Loucy (cell line): ENCODE results near the gene PCNX4.

Experiments
- H2AFZ ChIP-seq: fragments of 200-600 bp; sonication (generic); 2 replicates; pipeline ENCODE4 v1.6.0; 2016; ENCODE audit warnings: antibody characterized with exemption, mild to moderate bottlenecking, low read length, moderate library complexity
- H3F3A ChIP-seq: fragments of 200-600 bp; 2 replicates; pipeline ENCODE4 v1.6.0; 2016; ENCODE audit warnings: antibody characterized with exemption, low read depth, mild to moderate bottlenecking
- H3K27me3 ChIP-seq: fragments of 200-600 bp; sonication (generic); 2 replicates; pipeline ENCODE4 v1.6.1; 2014; ENCODE audit warnings: low read length, mild to moderate bottlenecking; ENCODE audit not compliant: insufficient read depth, poor library complexity, severe bottlenecking
- H3K36me3 ChIP-seq: fragments of 200-600 bp; sonication (generic); 2 replicates; pipeline ENCODE4 v1.6.1; 2016; ENCODE audit warnings: low read length; ENCODE audit not compliant: insufficient read depth
- H3K4me1 ChIP-seq: fragments of 200-600 bp; sonication (generic); 2 replicates; pipeline ENCODE4 v1.5.1; 2014; ENCODE audit warnings: low read length, mild to moderate bottlenecking; ENCODE audit not compliant: insufficient read depth, poor library complexity, severe bottlenecking
- H3K4me2 ChIP-seq: fragments of 200-600 bp; sonication (generic); 2 replicates; pipeline ENCODE4 v1.6.0; 2014; ENCODE audit warnings: antibody characterized with exemption, low read length, low read depth, mild to moderate bottlenecking; ENCODE audit not compliant: poor library complexity, severe bottlenecking
- H3K4me3 ChIP-seq: fragments of 200-600 bp; sonication (generic); 2 replicates; pipeline ENCODE4 v1.5.1; 2014; ENCODE audit warnings: low read length, mild to moderate bottlenecking, mixed read lengths; ENCODE audit not compliant: poor library complexity, severe bottlenecking
- H3K79me2 ChIP-seq: fragments of 200-600 bp; sonication (generic); 2 replicates; pipeline ENCODE4 v1.6.1; 2014; ENCODE audit warnings: low read length; ENCODE audit not compliant: insufficient read depth
- H3K9ac ChIP-seq: fragments of 200-600 bp; sonication (generic); 2 replicates; pipeline ENCODE4 v1.6.0; 2014; ENCODE audit warnings: mild to moderate bottlenecking, low read depth, low read length, moderate library complexity; ENCODE audit not compliant: poor library complexity, severe bottlenecking
- H3K9me2 ChIP-seq: fragments of 200-600 bp; sonication (generic); replicated peaks from 2 replicates; pipeline ENCODE4 v1.6.1; 2016; ENCODE audit warnings: low read depth, low read length, mixed read lengths
- H3K9me3 ChIP-seq: fragments of 200-600 bp; sonication (generic); 2 replicates; pipeline ENCODE4 v1.6.1; 2014; ENCODE audit warnings: mild to moderate bottlenecking, antibody characterized with exemption, low read length, low read depth; ENCODE audit not compliant: insufficient read depth
- H4K20me1 ChIP-seq: fragments of 200-600 bp; sonication (generic); 2 replicates; pipeline ENCODE4 v1.6.0; 2014; ENCODE audit warnings: antibody characterized with exemption, low read length, mild to moderate bottlenecking; ENCODE audit not compliant: insufficient read depth, poor library complexity, severe bottlenecking
- EZH2phosphoT487 ChIP-seq: fragments of 200-600 bp; IDR thresholded peaks from 2 replicates; pipeline ENCODE4 v1.6.1; 2018; ENCODE audit warnings: antibody characterized with exemption, mild to moderate bottlenecking, moderate library complexity, borderline replicate concordance
- TF ChIP-seq, protein P1 (sequence below): fragments of 200-600 bp; sonication (generic); conservative IDR thresholded peaks from 2 replicates; pipeline ENCODE4 v1.5.1; 2014; ENCODE audit warnings: mild to moderate bottlenecking, antibody characterized with exemption, low read length

Gene PCNX4

DNA sequence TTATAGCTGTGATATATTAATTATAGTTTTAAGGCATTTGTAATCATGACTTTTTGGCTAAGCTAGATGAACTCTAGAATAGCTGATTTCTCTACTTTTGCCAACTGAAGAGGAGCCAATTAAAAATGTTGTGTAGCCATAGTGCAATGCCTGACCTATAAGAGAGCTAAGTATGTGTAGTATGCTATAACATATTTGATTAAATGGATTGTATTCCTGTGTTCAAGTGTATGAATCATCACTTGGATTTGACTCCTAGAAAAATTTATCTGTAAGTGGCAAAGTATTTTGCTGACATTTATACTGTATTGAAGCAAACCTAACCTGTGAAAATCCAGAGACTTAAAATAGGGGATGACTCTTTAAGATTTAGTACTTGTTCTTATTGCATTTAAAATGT, 34.2 kb downstream of the PCNX4 start:
- no peak for TF ChIP-seq EZH2phosphoT487
- TF ChIP-seq, protein P1, sequence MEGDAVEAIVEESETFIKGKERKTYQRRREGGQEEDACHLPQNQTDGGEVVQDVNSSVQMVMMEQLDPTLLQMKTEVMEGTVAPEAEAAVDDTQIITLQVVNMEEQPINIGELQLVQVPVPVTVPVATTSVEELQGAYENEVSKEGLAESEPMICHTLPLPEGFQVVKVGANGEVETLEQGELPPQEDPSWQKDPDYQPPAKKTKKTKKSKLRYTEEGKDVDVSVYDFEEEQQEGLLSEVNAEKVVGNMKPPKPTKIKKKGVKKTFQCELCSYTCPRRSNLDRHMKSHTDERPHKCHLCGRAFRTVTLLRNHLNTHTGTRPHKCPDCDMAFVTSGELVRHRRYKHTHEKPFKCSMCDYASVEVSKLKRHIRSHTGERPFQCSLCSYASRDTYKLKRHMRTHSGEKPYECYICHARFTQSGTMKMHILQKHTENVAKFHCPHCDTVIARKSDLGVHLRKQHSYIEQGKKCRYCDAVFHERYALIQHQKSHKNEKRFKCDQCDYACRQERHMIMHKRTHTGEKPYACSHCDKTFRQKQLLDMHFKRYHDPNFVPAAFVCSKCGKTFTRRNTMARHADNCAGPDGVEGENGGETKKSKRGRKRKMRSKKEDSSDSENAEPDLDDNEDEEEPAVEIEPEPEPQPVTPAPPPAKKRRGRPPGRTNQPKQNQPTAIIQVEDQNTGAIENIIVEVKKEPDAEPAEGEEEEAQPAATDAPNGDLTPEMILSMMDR: no peak
- Histone ChIP-seq H3K9me2 (no peaks in the 10 kb centered on the region), H3K27me3 (no peaks in the 10 kb centered on the region), H3K4me2 (no peak overlapping the region), H4K20me1 (no peaks in the 10 kb centered on the region), H3K9me3 (peaks cover 3% of the 10 kb centered on the region; the same call in 1 of the 2 replicates), H3K79me2 (no peaks in the 10 kb centered on the region), H3F3A (no peaks in the 10 kb centered on the region), H3K36me3 (peaks cover 71% of the 10 kb centered on the region), H3K4me1 (no peaks in the 10 kb centered on the region), H3K4me3 (no peak overlapping the region), H2AFZ (no peak overlapping the region), H3K9ac (no peak overlapping the region)

DNA sequence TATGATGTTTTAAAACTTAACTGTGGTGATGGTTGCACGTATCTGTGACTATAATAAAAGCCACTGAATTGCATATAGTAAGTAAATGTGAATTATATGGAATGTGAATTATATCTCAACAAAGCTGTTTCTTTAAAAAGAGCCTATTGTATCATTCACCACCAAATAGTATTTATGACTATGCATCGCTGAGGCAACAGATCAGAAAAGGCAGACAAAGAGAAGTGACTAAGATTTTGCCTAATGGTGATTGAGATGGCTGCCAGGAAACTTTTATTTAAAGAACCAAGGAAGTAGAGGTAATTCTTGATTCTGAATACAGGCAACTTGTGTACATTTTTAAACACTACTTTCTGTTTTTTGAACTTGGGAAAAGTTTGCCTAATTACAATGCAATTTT, 41.8 kb downstream of the PCNX4 start:
- Histone ChIP-seq H3K4me3 (no peak overlapping the region), H3K9me3 (no peaks in the 10 kb centered on the region), H3K9me2 (no peaks in the 10 kb centered on the region), H3K9ac (no peak overlapping the region), H3K4me2 (no peak overlapping the region), H3K4me1 (no peaks in the 10 kb centered on the region), H3F3A (no peaks in the 10 kb centered on the region), H3K27me3 (no peaks in the 10 kb centered on the region), H3K36me3 (peaks cover 9% of the 10 kb centered on the region; the same call in 1 of the 2 replicates), H2AFZ (no peak overlapping the region), H4K20me1 (no peaks in the 10 kb centered on the region), H3K79me2 (no peaks in the 10 kb centered on the region)
- TF ChIP-seq EZH2phosphoT487: no peak
- TF ChIP-seq, protein P1: no peak

DNA sequence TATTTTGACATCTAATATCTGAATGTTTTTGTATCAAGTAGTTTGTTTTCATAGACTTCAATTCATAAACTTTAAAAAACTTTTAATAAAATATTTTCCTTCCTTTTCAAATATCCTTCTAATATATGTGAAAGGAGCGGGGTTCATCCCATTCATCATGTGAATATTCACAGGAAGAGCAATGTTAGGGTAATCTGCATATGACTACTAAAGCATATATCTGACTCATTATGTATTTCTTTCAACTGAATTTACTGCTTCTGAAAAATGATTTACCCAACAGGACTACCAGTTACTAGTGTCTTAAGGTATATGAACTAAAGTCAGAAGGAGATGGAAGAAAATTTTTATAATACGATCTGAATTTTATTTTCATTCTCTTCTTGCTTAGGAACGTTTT, 43.0 kb downstream of the PCNX4 start:
- Histone ChIP-seq H3F3A (no peaks in the 10 kb centered on the region), H3K4me3 (no peak overlapping the region), H3K4me1 (no peaks in the 10 kb centered on the region), H3K4me2 (no peak overlapping the region), H3K79me2 (no peaks in the 10 kb centered on the region), H3K27me3 (no peaks in the 10 kb centered on the region), H2AFZ (no peak overlapping the region), H3K9me2 (no peaks in the 10 kb centered on the region), H4K20me1 (no peaks in the 10 kb centered on the region), H3K9ac (no peak overlapping the region), H3K9me3 (no peaks in the 10 kb centered on the region), H3K36me3 (peaks cover 7% of the 10 kb centered on the region; the same call in 1 of the 2 replicates)
- TF ChIP-seq, protein P1: no peak
- TF ChIP-seq EZH2phosphoT487: no peak
